Psoas muscle (tissue), 8 donors: Measurements from ENCODE around the gene COA3. TPM values are rescaled to one million over a fixed set of nuclear protein-coding genes. Genes with fewer than 3 reads are reported as not detected.
A peak's percentile ranks its signal among the peaks of the same experiment; 100 is the strongest.

Experiments
- ATAC-seq, 4 donors: fragments of 200-7000 bp; cut with Tn5 transposase; one replicate each; pipeline ENCODE4 v1.9.1; 2020; ENCODE audit warnings: moderate library complexity in 3 of 4, mild to moderate bottlenecking in 2 of 4
- DNase-seq, 2 donors: peaks; one replicate each; pipeline ENCODE4 v3.0.0-alpha.2; 2020
- H3K27ac ChIP-seq: fragments of 200-600 bp; one replicate; pipeline ENCODE4 v1.8.0; 2022
- H3K27me3 ChIP-seq, 3 donors: fragments of 200-600 bp in 1 of 3; one replicate each; pipeline versions ENCODE4 v1.6.1 to v1.8.0; 2013 to 2022; ENCODE audit warnings: low read length in 2 of 3, mild to moderate bottlenecking in 2 of 3, moderate library complexity in 1 of 3; ENCODE audit not compliant: insufficient read depth in 3 of 3
- H3K36me3 ChIP-seq, 2 donors: fragments of 200-600 bp in 1 of 2; one replicate each; pipeline versions ENCODE4 v1.6.1 to v1.8.0; 2013 to 2022; ENCODE audit warnings: low read depth in 1 of 2, mild to moderate bottlenecking in 1 of 2, moderate library complexity in 1 of 2; ENCODE audit not compliant: insufficient read depth in 1 of 2
- H3K4me1 ChIP-seq: fragments of 200-600 bp; one replicate; pipeline ENCODE4 v1.8.0; 2022
- H3K4me3 ChIP-seq: fragments of 200-600 bp; one replicate; pipeline ENCODE4 v1.8.0; 2022; ENCODE audit warnings: mild to moderate bottlenecking
- H3K9me3 ChIP-seq: fragments of 200-600 bp; one replicate; pipeline ENCODE4 v1.8.0; 2022
- CTCF ChIP-seq: fragments of 200-600 bp; IDR thresholded peaks from one replicate; pipeline ENCODE4 v1.8.0; 2022; ENCODE audit warnings: antibody characterized with exemption
- WGBS, 3 donors: extraction: QIAGEN DNeasy Blood & Tissue Kit; methylation state at CpG; one replicate each; pipeline versions ENCODE4 v1.1.6 to v1.1.7; 2013; 5-methylcytosine and 5-hydroxymethylcytosine counted together
- intact Hi-C, 2 donors: fragments of 100-400 bp; cut with DNase I; formaldehyde crosslinking; loops; one replicate each; pipeline versions ENCODE4 v1.11.0 to v1.14.2; 2022
- polyA plus RNA-seq, 3 donors: library from polyadenylated mRNA; stranded (reverse); fragments of 200-250 nt; gene quantifications; one replicate each; pipeline ENCODE4 v1.2.3, GENCODE V29; 2013
- total RNA-seq, 4 donors: library from RNA; stranded (reverse); fragmentation: NEBNext Ultra II Directional in 2 of 4; extraction: Animal tissue kit (Norgen Biotek cat#: 25700) in 2 of 4; gene quantifications; one replicate each; pipeline versions ENCODE4 v1.2.1 to v1.2.4, GENCODE V29; 2021 to 2023
- donor health status: healthy with polysubstance abuse.
- donor health status: DM: no; HTN: no; CAD: no; lungs with moderate emphysema.
- donor health status: Bipolar disorder and iron deficiency.
- donor health status: healthy.
- donor health status: DM: yes; HTN: yes; CAD: no.
- donor health status: DM: no; HTN: no; CAD: no.
- donor health status: DM: no; HTN: no; CAD: no.
- donor health status: DM: yes; HTN: yes; CAD: no.

Gene COA3
- total and polyA plus RNA-seq, 7 donors: 69.1 to 167 (median 85.2) TPM

- ATAC-seq: peak in 2 of 4 donors; percentile 11 to 32
- intact Hi-C loops: no loop called here
These were observed 33.9 kb upstream of the COA3 start for GRCh38 chr17:42832213-42832933.

GRCh38 chr17:42830971-42831370 lies 32.5 kb upstream of the COA3 start:
- Histone ChIP-seq H3K4me1 (peaks cover 22% of the 10 kb centered on the region), H3K36me3 (peaks cover 0 to 14% of the 10 kb centered on the region in 2 donors), H3K9me3 (no peaks in the 10 kb centered on the region), H3K4me3 (no peak overlapping the region), H3K27ac (no peak overlapping the region), H3K27me3 (no peaks in the 10 kb centered on the region)
- DNase-seq (no peak), ATAC-seq (no peak)
- TF ChIP-seq CTCF: no peak
- intact Hi-C loops: no loop called here

More at GRCh38 chr17:42832213-42832933, 33.9 kb upstream of the COA3 start:
- 49 to 51% (median 49%) methylated on average over 9 of the region's 9 CpGs for WGBS, 3 donors
- Histone ChIP-seq H3K4me3 (peak overlapping the region; percentile 97), H3K27me3 (no peaks in the 10 kb centered on the region), H3K9me3 (no peaks in the 10 kb centered on the region), H3K36me3 (peaks cover under 1 to 28% of the 10 kb centered on the region in 2 donors), H3K4me1 (peaks cover 22% of the 10 kb centered on the region), H3K27ac (peak overlapping the region; percentile 97)
- TF ChIP-seq CTCF: no peak
- DNase-seq: no peak

GRCh38 chr17:42827472-42827871 lies 29.0 kb upstream of the COA3 start:
- H3K4me3 ChIP-seq: no peak overlapping the region
- H3K27me3 ChIP-seq: no peaks in the 10 kb centered on the region
- peaks cover 0 to 7% of the 10 kb centered on the region in 2 donors for H3K36me3 ChIP-seq
- peaks cover 22% of the 10 kb centered on the region for H3K4me1 ChIP-seq
- no peak for ATAC-seq
- intact Hi-C loops: no loop called here
- H3K27ac ChIP-seq: no peak overlapping the region
- WGBS, 3 donors: 75 to 92% (median 86%) methylated on average over 1 of the region's 1 CpG
- no peak for DNase-seq
- TF ChIP-seq CTCF: no peak
- H3K9me3 ChIP-seq: no peaks in the 10 kb centered on the region

GRCh38 chr17:42821176-42821575 lies 22.7 kb upstream of the COA3 start:
- no peak overlapping the region for H3K4me3 ChIP-seq
- WGBS, 3 donors: 89 to 92% (median 91%) methylated on average over 7 of the region's 7 CpGs
- intact Hi-C loops: loop anchor here in 1 of 2 donors (5.0 kb wide), 1 partner anchor 49 kb away; the partner anchor contains the start of gene VPS25
- H3K27me3 ChIP-seq: no peaks in the 10 kb centered on the region
- peaks cover 3 to 70% of the 10 kb centered on the region in 2 donors for H3K36me3 ChIP-seq
- TF ChIP-seq CTCF: no peak
- DNase-seq: no peak
- no peak overlapping the region for H3K27ac ChIP-seq
- no peaks in the 10 kb centered on the region for H3K9me3 ChIP-seq
- H3K4me1 ChIP-seq: peaks cover 12% of the 10 kb centered on the region
- no peak for ATAC-seq
